HepG2 (cell line): ENCODE results near the gene METTL21C. TPM values are rescaled to one million over a fixed set of nuclear protein-coding genes. Genes with fewer than 3 reads are reported as not detected.

ENCODE experiments used
- DBP ChIP-seq: sonication (generic); formaldehyde crosslinking; IDR thresholded peaks from 2 replicates; pipeline ENCODE4 v1.4.0; 2020; ENCODE audit warnings: missing genetic modification reagents; ENCODE audit errors: not compliant biosample characterization
- HNF4G ChIP-seq, 2 experiments: sonication (generic) in 1 of 2; formaldehyde crosslinking in 1 of 2; IDR thresholded peaks; 2 replicates each; pipeline versions ENCODE4 v1.4.0 to v1.6.1; 2011 to 2020; ENCODE audit warnings: borderline replicate concordance in 2 of 2, low read depth in 2 of 2, mild to moderate bottlenecking in 2 of 2, low read length in 1 of 2, missing genetic modification reagents in 1 of 2, moderate library complexity in 1 of 2
- MIER3 ChIP-seq: IDR thresholded peaks from 2 replicates; pipeline ENCODE4 v1.6.1; 2016; ENCODE audit warnings: missing compliant biosample characterization, borderline replicate concordance
- NR2C2 ChIP-seq: sonication (generic); formaldehyde crosslinking; IDR thresholded peaks from 2 replicates; pipeline ENCODE4 v1.4.0; 2020; ENCODE audit warnings: missing genetic modification reagents, mild to moderate bottlenecking, moderate library complexity, borderline replicate concordance
- SNAPC4 ChIP-seq: sonication (generic); formaldehyde crosslinking; IDR thresholded peaks from 2 replicates; pipeline ENCODE4 v1.4.0; 2020; ENCODE audit warnings: mild to moderate bottlenecking, missing genetic modification reagents
- ZNF124 ChIP-seq: sonication (generic); formaldehyde crosslinking; IDR thresholded peaks from 2 replicates; pipeline ENCODE4 v1.4.0; 2020; ENCODE audit warnings: missing genetic modification reagents
- ZNF275 ChIP-seq: sonication (generic); formaldehyde crosslinking; IDR thresholded peaks from 2 replicates; pipeline ENCODE4 v1.8.0; 2022; ENCODE audit warnings: missing genetic modification reagents, mild to moderate bottlenecking, inconsistent platforms, borderline replicate concordance
- ZNF276 ChIP-seq: sonication (generic); formaldehyde crosslinking; IDR thresholded peaks from 2 replicates; pipeline ENCODE4 v1.4.0; 2020; ENCODE audit warnings: mild to moderate bottlenecking, low read depth, missing genetic modification reagents
- polyA plus RNA-seq, 8 experiments: library from polyadenylated mRNA; depleted of rRNA in 3 of 8; stranded (reverse) in 7 of 8; unstranded in 1 of 8; fragments of >200 nt; fragmentation: Illumina TruSeq in 4 of 8; extraction: Trizol in 4 of 8; gene quantifications; 2 replicates each; pipeline versions ENCODE4 v1.2.1 to v1.2.3, GENCODE V29; 2011 to 2016; ENCODE audit warnings: low read depth in 4 of 8, missing spikeins in 1 of 8, mixed read lengths in 1 of 8; ENCODE audit not compliant: insufficient read depth in 1 of 8
- total RNA-seq, 5 experiments: library from RNA; depleted of rRNA; stranded (reverse); fragments of >200 nt; fragmentation: Illumina TruSeq; extraction: Trizol; gene quantifications; 2 replicates each; pipeline ENCODE4 v1.2.3, GENCODE V29; 2016; ENCODE audit warnings: low read depth in 1 of 5

METTL21C gene
- total and polyA plus RNA-seq, 2 of the 13 experiments (the other 11 are each of a cell fraction or from before 2014, with no cell fraction given), result not detected

GRCh38 chr13:102648046-102648445 lies 46.8 kb downstream of the METTL21C start (continued):
- no peak for TF ChIP-seq SNAPC4 (CRISPR knock-in tag)
- no peak for TF ChIP-seq DBP
- TF ChIP-seq ZNF124 (CRISPR knock-in tag), result no peak
- TF ChIP-seq HNF4G (IDR thresholded peaks at IDR 0.05; ENCODE audit: borderline replicate concordance, low read depth, low read length), result no peak
- no peak for TF ChIP-seq HNF4G (CRISPR knock-in tag; IDR thresholded peaks at IDR 0.05; ENCODE audit: borderline replicate concordance, low read depth)
- TF ChIP-seq MIER3 (CRISPR knock-in tag), result no peak
- TF ChIP-seq ZNF275, result no peak
- no peak for TF ChIP-seq ZNF276
- no peak for TF ChIP-seq NR2C2 (CRISPR knock-in tag)
